ENCODE results near the gene MTMR11. TPM values are rescaled to one million over a fixed set of nuclear protein-coding genes. Genes with fewer than 3 reads are reported as not detected.
A peak's percentile ranks its signal among the peaks of the same experiment; 100 is the strongest.

MTMR11 gene
- total and polyA plus RNA-seq, 9 of the 15 experiments (the other 6 are each of a cell fraction or from before 2014, with no cell fraction given), result 0.09 to 1.6 (median 0.51) TPM

GRCh38 chr1:149887456-149888246 lies 49.0 kb downstream of the MTMR11 start (continued):
- peak; percentile 57 to 89; a peak in 2 of 4 replicates for TF ChIP-seq BCLAF1 (IDR thresholded peaks at IDR 0.05; ENCODE audit: borderline replicate concordance in 1 of 2, control insufficient read depth in 1 of 2, low read depth in 2 of 2, low read length in 1 of 2)
- TF ChIP-seq ZNF347 (CRISPR knock-in tag; IDR thresholded peaks at IDR 0.05; ENCODE audit: low read depth), result 0 out of 2 replicates have a peak, but pooled peaks have one; percentile 17
- TF ChIP-seq RBM15 (IDR thresholded peaks at IDR 0.05; ENCODE audit: insufficient read depth, low read length), result 0 out of 2 replicates have a peak, but pooled peaks have one; percentile 63
- TF ChIP-seq HOMEZ (CRISPR knock-in tag; IDR thresholded peaks at IDR 0.05), result no peak
- no peak for TF ChIP-seq HDAC2 (IDR thresholded peaks at IDR 0.05)
- peak; percentile 3 to 89; a peak in 2 of 4 replicates for TF ChIP-seq SIN3A (IDR thresholded peaks at IDR 0.05; ENCODE audit: borderline replicate concordance in 2 of 2, control insufficient read depth in 1 of 2, low read depth in 2 of 2, low read length in 2 of 2)
- TF ChIP-seq ZSCAN32 (CRISPR knock-in tag; IDR thresholded peaks at IDR 0.05), result no peak
- TF ChIP-seq MED1 (CRISPR knock-in tag; IDR thresholded peaks at IDR 0.05; ENCODE audit: borderline replicate concordance), result peak; percentile 98
- peak; percentile 99; the same call in 1 of the 2 replicates for TF ChIP-seq RBM14 (IDR thresholded peaks at IDR 0.05; ENCODE audit: borderline replicate concordance, insufficient read depth, low read depth, low read length)
- TF ChIP-seq NFXL1 (CRISPR knock-in tag; IDR thresholded peaks at IDR 0.05), result peak; percentile 24; the same call in 1 of the 2 replicates
- peak; percentile 49; the same call in 1 of the 2 replicates for TF ChIP-seq ZBTB33 (CRISPR knock-in tag; IDR thresholded peaks at IDR 0.05)
- TF ChIP-seq CBX1 (IDR thresholded peaks at IDR 0.05; ENCODE audit: low read depth), result no peak; the same call in 1 of the 2 replicates
- TF ChIP-seq POLR2AphosphoS5 (IDR thresholded peaks at IDR 0.05; ENCODE audit: control insufficient read depth, insufficient read depth, low read depth, low read length), result peak; percentile 83
- no peak for TF ChIP-seq ZNF3 (CRISPR knock-in tag; IDR thresholded peaks at IDR 0.05)
- no peak; the same call in 1 of the 2 replicates for TF ChIP-seq LARP7 (IDR thresholded peaks at IDR 0.05)
- TF ChIP-seq RBFOX2 (IDR thresholded peaks at IDR 0.05; ENCODE audit: low read depth, low read length), result peak; percentile 85
- TF ChIP-seq ZNF174 (CRISPR knock-in tag; IDR thresholded peaks at IDR 0.05), result 0 out of 2 replicates have a peak, but pooled peaks have one; percentile 42

Data from K562 (cell line).